Esophagus (tissue), 2 donors: ENCODE measurements around the gene BZW1. TPM values are rescaled to one million over a fixed set of nuclear protein-coding genes. Genes with fewer than 3 reads are reported as not detected.

Source experiments
- H3K27ac ChIP-seq, 2 donors: one replicate each; pipeline ENCODE4 v1.5.1; 2013; ENCODE audit warnings: low read depth in 2 of 2, mild to moderate bottlenecking in 2 of 2, inconsistent platforms in 1 of 2, low read length in 1 of 2, moderate library complexity in 1 of 2
- H3K27me3 ChIP-seq, 2 donors: one replicate each; pipeline ENCODE4 v1.6.1; 2013; ENCODE audit warnings: low read length in 2 of 2, control low read depth in 1 of 2, mild to moderate bottlenecking in 1 of 2; ENCODE audit not compliant: insufficient read depth in 2 of 2, control insufficient read depth in 1 of 2
- H3K36me3 ChIP-seq, 2 donors: one replicate each; pipeline ENCODE4 v1.6.1; 2013; ENCODE audit warnings: low read length in 1 of 2; ENCODE audit not compliant: control insufficient read depth in 2 of 2, insufficient read depth in 2 of 2
- H3K4me1 ChIP-seq, 2 donors: one replicate each; pipeline ENCODE4 v1.6.1; 2013; ENCODE audit warnings: low read length in 1 of 2; ENCODE audit not compliant: control insufficient read depth in 2 of 2, insufficient read depth in 2 of 2
- H3K4me3 ChIP-seq, 2 donors: one replicate each; pipeline ENCODE4 v1.5.1; 2013; ENCODE audit warnings: low read length in 2 of 2, mild to moderate bottlenecking in 2 of 2, low read depth in 1 of 2, moderate library complexity in 1 of 2
- H3K9me3 ChIP-seq, 2 donors: one replicate each; pipeline ENCODE4 v1.6.1; 2013; ENCODE audit warnings: mild to moderate bottlenecking in 2 of 2, low read depth in 1 of 2, low read length in 1 of 2, moderate library complexity in 1 of 2; ENCODE audit not compliant: control insufficient read depth in 2 of 2, insufficient read depth in 1 of 2
- WGBS, 2 donors: extraction: QIAGEN DNeasy Blood & Tissue Kit; methylation state at CpG; one replicate each; pipeline ENCODE4 v1.1.7; 2013; 5-methylcytosine and 5-hydroxymethylcytosine counted together
- polyA plus RNA-seq, 2 donors: library from polyadenylated mRNA; stranded (reverse); fragments of 200-250 nt; gene quantifications; one replicate each; pipeline ENCODE4 v1.2.3, GENCODE V29; 2013
- donor health status: healthy with polysubstance abuse.
- donor health status: Bipolar disorder and iron deficiency.

Gene BZW1
- polyA plus RNA-seq, 2 donors: 62.4 to 103 TPM

GRCh38 chr2:200821686-200822245 lies 10.1 kb downstream of the BZW1 start:
- H3K9me3 ChIP-seq: no peaks in the 10 kb centered on the region
- H3K27me3 ChIP-seq: no peaks in the 10 kb centered on the region
- H3K36me3 ChIP-seq: peaks cover 11 to 20% of the 10 kb centered on the region in 2 donors
- H3K4me3 ChIP-seq: no peak overlapping the region
- H3K27ac ChIP-seq: no peak overlapping the region
- WGBS, 2 donors: 89 to 92% methylated on average over 6 of the region's 6 CpGs
- H3K4me1 ChIP-seq: no peaks in the 10 kb centered on the region

- Histone ChIP-seq H3K27ac (no peak overlapping the region), H3K4me3 (no peak overlapping the region), H3K4me1 (no peaks in the 10 kb centered on the region), H3K36me3 (no peaks in the 10 kb centered on the region), H3K9me3 (no peaks in the 10 kb centered on the region), H3K27me3 (no peaks in the 10 kb centered on the region)
- 84 to 85% methylated on average over 2 of the region's 2 CpGs for WGBS, 2 donors
Observed at GRCh38 chr2:200828104-200828503, 16.4 kb downstream of the BZW1 start.

GRCh38 chr2:200828572-200829257 lies 17.0 kb downstream of the BZW1 start:
- 85 to 95% methylated on average over 9 of the region's 9 CpGs for WGBS, 2 donors

GRCh38 chr2:200829258-200829655 lies 17.5 kb downstream of the BZW1 start:
- WGBS, 2 donors: 85 to 92% methylated on average over 2 of the region's 2 CpGs
- H3K4me3 ChIP-seq: no peak overlapping the region
- no peaks in the 10 kb centered on the region for H3K27me3 ChIP-seq
- H3K36me3 ChIP-seq: no peaks in the 10 kb centered on the region
- H3K4me1 ChIP-seq: no peaks in the 10 kb centered on the region
- H3K9me3 ChIP-seq: no peaks in the 10 kb centered on the region
- H3K27ac ChIP-seq: no peak overlapping the region

More at GRCh38 chr2:200828572-200829257, 17.0 kb downstream of the BZW1 start:
- Histone ChIP-seq H3K4me1 (no peaks in the 10 kb centered on the region), H3K27me3 (no peaks in the 10 kb centered on the region), H3K9me3 (no peaks in the 10 kb centered on the region), H3K27ac (no peak overlapping the region), H3K36me3 (no peaks in the 10 kb centered on the region), H3K4me3 (no peak overlapping the region)

GRCh38 chr2:200834701-200835100 lies 23.0 kb downstream of the BZW1 start:
- Histone ChIP-seq H3K27me3 (no peaks in the 10 kb centered on the region), H3K9me3 (no peaks in the 10 kb centered on the region)
- 87 to 96% methylated on average over 4 of the region's 4 CpGs for WGBS, 2 donors

GRCh38 chr2:200839513-200839912 lies 27.8 kb downstream of the BZW1 start:
- Histone ChIP-seq H3K4me1 (no peaks in the 10 kb centered on the region), H3K36me3 (no peaks in the 10 kb centered on the region), H3K27ac (peak overlapping the region in 1 of 2 donors; percentile 59), H3K27me3 (no peaks in the 10 kb centered on the region), H3K4me3 (no peak overlapping the region), H3K9me3 (no peaks in the 10 kb centered on the region)
- 63 to 67% methylated on average over 3 of the region's 3 CpGs for WGBS, 2 donors

More at GRCh38 chr2:200834701-200835100, 23.0 kb downstream of the BZW1 start:
- no peak overlapping the region for H3K27ac ChIP-seq
- no peak overlapping the region for H3K4me3 ChIP-seq
- H3K36me3 ChIP-seq: no peaks in the 10 kb centered on the region
- H3K4me1 ChIP-seq: no peaks in the 10 kb centered on the region

- peaks cover 0 to 3% of the 10 kb centered on the region in 2 donors for H3K4me1 ChIP-seq
- H3K4me3 ChIP-seq: no peak overlapping the region
- H3K9me3 ChIP-seq: no peaks in the 10 kb centered on the region
- no peaks in the 10 kb centered on the region for H3K36me3 ChIP-seq
- H3K27ac ChIP-seq: no peak overlapping the region
- no peaks in the 10 kb centered on the region for H3K27me3 ChIP-seq
- 94% methylated on average over 24 of the region's 24 CpGs for WGBS, 2 donors
Observed at GRCh38 chr2:200843993-200844948, 32.6 kb downstream of the BZW1 start.

- WGBS, 2 donors: 93 to 97% methylated on average over 5 of the region's 5 CpGs
- Histone ChIP-seq H3K4me1 (peaks cover 0 to 3% of the 10 kb centered on the region in 2 donors), H3K27me3 (no peaks in the 10 kb centered on the region), H3K4me3 (no peak overlapping the region), H3K9me3 (no peaks in the 10 kb centered on the region), H3K27ac (no peak overlapping the region), H3K36me3 (no peaks in the 10 kb centered on the region)
Observed at GRCh38 chr2:200845194-200845593, 33.5 kb downstream of the BZW1 start.

- WGBS, 2 donors: 71 to 78% methylated on average over 10 of the region's 10 CpGs
- Histone ChIP-seq H3K9me3 (no peaks in the 10 kb centered on the region), H3K4me1 (peaks cover 0 to 3% of the 10 kb centered on the region in 2 donors)
Observed at GRCh38 chr2:200845669-200846325, 34.1 kb downstream of the BZW1 start.

More at GRCh38 chr2:200845669-200846325, 34.1 kb downstream of the BZW1 start:
- H3K27ac ChIP-seq: no peak overlapping the region
- no peaks in the 10 kb centered on the region for H3K27me3 ChIP-seq
- no peaks in the 10 kb centered on the region for H3K36me3 ChIP-seq
- H3K4me3 ChIP-seq: no peak overlapping the region
